ENCODE measurements around the gene TBC1D22A. TPM values are rescaled to one million over a fixed set of nuclear protein-coding genes. Genes with fewer than 3 reads are reported as not detected.

The TBC1D22A gene
- total RNA-seq, 3 donors from 2014 or later: 35.6 to 51.9 (median 41.8) TPM

DNA sequence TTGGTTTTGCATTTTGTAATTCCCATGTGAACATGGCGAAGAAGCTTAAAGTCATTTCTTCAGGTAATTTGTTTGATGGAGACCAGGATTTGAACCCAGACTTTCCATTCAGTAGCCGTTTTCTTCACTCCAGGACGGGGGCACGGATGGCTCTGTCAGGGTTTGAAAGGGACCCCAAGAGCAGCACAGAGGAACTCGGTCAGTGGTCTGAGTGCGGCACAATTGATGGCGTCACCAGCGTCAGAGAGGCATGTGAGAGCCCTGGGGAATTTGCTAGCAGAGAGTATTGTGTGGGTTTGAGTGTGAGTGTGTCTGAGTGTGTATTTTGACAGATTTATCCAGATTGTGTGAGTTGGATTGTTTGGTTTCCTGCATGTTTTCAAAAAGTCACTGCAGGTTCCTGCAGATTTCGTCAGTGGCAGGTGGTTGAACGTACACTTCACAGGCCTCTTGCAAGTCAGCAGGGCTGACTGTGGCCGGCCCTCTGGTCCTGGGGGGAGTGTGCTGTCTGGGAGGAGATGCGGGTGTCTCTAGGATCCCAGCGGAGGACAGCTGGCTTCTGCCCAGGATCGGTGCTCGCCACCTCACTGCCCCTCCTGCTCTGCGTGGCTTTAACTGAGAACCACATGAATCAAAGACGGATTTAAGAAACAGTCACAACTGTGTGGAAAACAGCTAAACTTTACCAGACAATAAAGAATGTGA, 199.3 kb downstream of the TBC1D22A start:
- ATAC-seq (no peak), DNase-seq (no peak)
- H3K4me3 ChIP-seq: no peak overlapping the region
- TF ChIP-seq, protein P1, sequence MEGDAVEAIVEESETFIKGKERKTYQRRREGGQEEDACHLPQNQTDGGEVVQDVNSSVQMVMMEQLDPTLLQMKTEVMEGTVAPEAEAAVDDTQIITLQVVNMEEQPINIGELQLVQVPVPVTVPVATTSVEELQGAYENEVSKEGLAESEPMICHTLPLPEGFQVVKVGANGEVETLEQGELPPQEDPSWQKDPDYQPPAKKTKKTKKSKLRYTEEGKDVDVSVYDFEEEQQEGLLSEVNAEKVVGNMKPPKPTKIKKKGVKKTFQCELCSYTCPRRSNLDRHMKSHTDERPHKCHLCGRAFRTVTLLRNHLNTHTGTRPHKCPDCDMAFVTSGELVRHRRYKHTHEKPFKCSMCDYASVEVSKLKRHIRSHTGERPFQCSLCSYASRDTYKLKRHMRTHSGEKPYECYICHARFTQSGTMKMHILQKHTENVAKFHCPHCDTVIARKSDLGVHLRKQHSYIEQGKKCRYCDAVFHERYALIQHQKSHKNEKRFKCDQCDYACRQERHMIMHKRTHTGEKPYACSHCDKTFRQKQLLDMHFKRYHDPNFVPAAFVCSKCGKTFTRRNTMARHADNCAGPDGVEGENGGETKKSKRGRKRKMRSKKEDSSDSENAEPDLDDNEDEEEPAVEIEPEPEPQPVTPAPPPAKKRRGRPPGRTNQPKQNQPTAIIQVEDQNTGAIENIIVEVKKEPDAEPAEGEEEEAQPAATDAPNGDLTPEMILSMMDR (IDR thresholded peaks at IDR 0.05): no peak
- no peaks in the 10 kb centered on the region for H3K4me1 ChIP-seq (ENCODE audit: low read depth)
- no peaks in the 10 kb centered on the region for H3K36me3 ChIP-seq (ENCODE audit: low read depth)
- H3K9me3 ChIP-seq: no peaks in the 10 kb centered on the region
- intact Hi-C loops (cut with DNase I, micrococcal nuclease): no loop called here

DNA sequence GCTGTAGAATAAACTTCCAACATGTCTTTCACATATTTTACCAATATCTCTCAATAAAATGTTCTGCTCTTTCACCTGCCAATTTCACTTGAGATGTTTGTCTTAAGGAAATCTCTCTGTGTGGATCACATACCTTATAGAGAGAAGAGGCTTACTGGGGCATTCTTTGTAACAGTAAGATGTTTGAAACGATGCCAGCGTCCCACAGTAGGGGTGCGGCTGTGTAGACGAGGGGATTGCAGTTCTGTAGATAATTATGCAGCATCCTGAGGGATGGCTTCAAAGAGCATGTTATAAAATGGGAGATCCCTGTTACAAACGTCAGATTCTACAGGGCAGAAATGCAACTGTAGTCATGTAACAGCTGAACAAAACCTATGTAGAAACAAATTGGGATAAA, 200.0 kb downstream of the TBC1D22A start:
- intact Hi-C loops (cut with DNase I, micrococcal nuclease): no loop called here
- Histone ChIP-seq H3K9me3 (no peaks in the 10 kb centered on the region), H3K36me3 (ENCODE audit: low read depth) (no peaks in the 10 kb centered on the region), H3K4me1 (ENCODE audit: low read depth) (no peaks in the 10 kb centered on the region), H3K4me3 (no peak overlapping the region)
- ATAC-seq (no peak), DNase-seq (no peak)
- TF ChIP-seq, protein P1 (IDR thresholded peaks at IDR 0.05): no peak

DNA sequence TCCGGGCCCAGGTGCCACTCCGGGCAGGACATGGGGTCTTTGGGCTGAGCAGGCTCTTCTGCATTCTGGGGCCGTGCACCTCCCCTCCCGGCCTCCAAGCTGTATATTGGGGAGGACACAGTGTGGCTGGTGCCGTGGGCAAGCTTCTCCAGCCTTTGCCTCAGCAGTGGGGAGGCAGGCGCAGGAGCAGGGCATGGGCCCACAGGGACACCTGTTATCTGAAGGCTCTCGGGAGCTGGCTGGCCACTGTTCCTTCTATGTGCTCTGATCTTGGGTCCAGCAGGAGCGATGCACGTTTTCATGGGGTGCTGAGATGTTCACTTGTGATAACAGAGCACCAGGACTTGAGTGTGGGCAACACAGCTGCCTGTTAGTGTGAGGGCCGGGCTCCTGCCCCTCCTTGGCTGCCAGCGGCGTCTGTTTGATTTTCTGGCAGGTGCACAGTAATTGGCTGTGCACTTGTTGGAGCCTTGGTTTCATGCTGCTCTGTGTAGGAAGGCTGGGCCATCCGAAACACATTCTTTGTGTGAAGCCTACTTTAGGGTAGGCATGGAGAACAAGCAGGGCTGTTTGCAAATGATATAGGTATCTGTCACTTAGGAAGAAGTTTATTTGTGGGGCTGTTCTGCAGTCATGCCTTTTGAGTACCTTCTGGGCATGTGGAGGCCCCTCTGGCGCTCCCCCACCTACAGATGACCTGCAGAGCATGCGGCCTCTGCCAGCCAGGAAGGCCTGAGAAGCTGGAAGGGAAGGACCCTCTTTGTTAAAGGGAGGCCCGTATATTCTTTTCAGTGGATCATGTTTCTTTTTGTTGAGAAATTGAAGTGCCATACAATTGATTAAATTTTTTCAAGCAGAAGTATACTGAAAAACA, 201.5 kb downstream of the TBC1D22A start:
- H3K4me1 ChIP-seq (ENCODE audit: low read depth): no peaks in the 10 kb centered on the region
- ATAC-seq (peak; percentile 58), DNase-seq (no peak)
- H3K36me3 ChIP-seq (ENCODE audit: low read depth): no peaks in the 10 kb centered on the region
- intact Hi-C loops (cut with DNase I, micrococcal nuclease): no loop called here
- TF ChIP-seq, protein P1 (IDR thresholded peaks at IDR 0.05): no peak
- no peak overlapping the region for H3K4me3 ChIP-seq
- no peaks in the 10 kb centered on the region for H3K9me3 ChIP-seq

DNA sequence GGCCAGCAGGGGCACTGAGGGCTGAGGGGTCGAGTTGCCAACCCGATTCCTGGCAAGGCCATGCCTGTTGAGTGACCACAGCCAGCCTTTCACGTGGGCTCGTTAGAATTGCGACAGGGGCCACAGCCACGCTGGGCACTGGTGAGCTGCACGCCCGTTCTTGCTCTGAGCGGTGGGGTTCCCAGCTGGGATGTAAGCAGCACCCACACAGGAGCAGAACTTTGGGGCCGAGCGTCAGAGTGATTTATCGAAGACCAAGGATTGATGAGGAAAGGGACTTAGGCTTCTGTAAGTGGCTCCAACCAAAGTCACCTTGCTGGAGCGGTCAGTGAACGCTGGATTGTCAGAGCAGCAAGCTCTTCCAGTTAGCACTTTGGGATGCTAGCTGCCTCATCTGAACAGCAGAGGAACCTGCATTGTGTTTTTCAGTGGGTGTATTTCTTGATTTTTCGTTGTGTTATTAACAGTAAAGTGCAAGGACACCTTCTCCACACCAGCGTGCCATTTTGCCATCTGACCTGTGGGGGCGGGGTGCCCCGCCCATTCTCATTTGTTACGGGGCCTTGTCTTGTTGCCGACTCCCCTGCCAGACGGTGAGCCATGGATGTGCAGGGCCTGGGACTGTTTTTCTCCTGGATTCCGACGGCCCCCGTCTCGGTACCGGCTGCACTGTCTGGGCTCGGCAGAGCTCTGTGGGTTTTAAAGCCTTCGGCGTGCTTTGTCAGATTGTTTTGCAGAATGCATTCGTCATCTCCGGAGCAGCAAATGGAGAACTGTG, 202.5 kb downstream of the TBC1D22A start:
- DNase-seq (no peak), ATAC-seq (no peak)
- Histone ChIP-seq H3K36me3 (ENCODE audit: low read depth) (no peaks in the 10 kb centered on the region), H3K4me3 (no peak overlapping the region), H3K4me1 (ENCODE audit: low read depth) (no peaks in the 10 kb centered on the region), H3K9me3 (no peaks in the 10 kb centered on the region)
- intact Hi-C loops (cut with DNase I, micrococcal nuclease): no loop called here
- TF ChIP-seq, protein P1 (IDR thresholded peaks at IDR 0.05): no peak

DNA sequence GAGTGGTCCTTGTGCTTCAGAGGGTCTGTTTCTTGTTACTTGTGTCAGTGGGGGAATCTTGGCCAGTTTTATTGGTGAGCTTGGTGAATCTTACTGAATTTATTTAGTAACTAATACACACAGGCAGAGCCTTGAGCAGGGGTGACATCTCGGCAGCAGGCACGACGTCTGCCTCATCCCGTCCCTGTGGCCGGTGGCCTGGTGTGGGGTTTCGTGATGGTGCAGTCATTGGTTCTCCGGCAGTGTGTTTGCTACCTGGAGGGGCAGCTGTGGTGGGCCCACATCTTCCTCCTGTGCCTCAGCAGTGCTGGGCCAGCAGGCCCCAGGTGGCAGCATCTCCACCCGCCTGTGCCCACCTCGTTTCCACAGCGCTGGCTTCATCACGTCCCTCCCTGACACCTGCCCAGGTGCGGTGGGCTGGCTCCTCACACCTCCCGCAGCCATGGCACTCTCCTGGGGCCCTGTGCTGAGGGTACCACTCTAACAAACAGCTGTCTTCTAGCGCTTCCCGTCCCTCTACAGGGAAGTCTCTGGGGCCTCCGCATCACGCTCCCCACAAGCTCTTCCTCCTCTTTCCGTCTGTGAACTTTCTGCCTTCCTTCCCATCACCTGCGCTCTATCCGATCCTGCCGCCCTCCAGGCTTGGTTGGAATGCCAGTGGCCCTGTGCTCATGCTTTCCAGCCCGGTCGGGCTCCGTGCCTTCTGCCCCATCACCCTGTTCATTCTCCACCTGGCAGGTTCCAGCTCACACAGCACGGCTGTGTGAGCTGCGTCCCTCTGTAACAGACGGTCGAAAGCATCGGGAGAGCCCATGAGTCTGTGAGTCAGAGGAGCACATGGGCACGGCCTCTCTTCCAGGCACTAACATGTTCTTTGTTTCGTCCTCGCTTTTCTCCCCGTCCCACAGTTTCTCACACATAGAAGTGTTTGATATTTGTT, 203.4 kb downstream of the TBC1D22A start:
- intact Hi-C loops (cut with DNase I, micrococcal nuclease): no loop called here
- Histone ChIP-seq H3K36me3 (ENCODE audit: low read depth) (no peaks in the 10 kb centered on the region), H3K4me3 (no peak overlapping the region), H3K9me3 (no peaks in the 10 kb centered on the region), H3K4me1 (ENCODE audit: low read depth) (no peaks in the 10 kb centered on the region)
- DNase-seq (no peak), ATAC-seq (no peak)
- TF ChIP-seq, protein P1 (IDR thresholded peaks at IDR 0.05): no peak
